ENCODE results near the gene SESN3.

DNA sequence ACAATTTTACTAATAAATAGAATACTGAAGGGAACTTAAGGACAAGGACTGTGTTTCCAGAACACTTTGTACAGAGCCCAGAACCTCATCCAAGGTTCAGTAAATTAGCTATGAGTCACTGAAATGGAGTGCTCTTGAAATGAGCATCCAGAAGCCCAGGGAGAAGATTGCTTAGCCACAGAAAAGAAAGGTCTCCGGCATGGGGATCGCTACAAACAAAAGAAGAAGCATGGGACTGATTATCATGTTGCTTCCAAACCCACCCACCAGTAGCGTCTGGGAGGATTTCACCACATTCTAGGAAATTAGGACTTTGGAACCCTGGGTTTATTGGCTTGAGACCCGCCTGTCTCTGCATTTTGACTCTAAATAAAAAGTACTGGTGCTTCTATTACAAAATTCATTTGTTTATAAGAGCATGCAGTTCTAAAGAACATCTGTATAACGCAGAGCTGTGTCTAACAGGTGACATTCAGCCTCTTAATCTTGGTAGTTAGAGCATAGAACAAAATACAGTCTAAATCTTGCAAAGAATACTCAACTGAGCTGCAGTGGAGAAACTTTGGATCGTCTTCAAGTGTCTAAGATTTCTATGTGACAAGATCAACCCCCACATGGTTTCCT lies 35.9 kb upstream of the SESN3 start:
- TF ChIP-seq CTCF (IDR thresholded peaks at IDR 0.05) (no peak), POLR2A (IDR thresholded peaks at IDR 0.05) (no peak)

Data from right lobe of liver (tissue), 4 donors.